ENCODE results near the gene ASPSCR1. TPM values are rescaled to one million over a fixed set of nuclear protein-coding genes. Genes with fewer than 3 reads are reported as not detected.

ASPSCR1 gene
- total and polyA plus RNA-seq, 2 of the 13 experiments (the other 11 are each of a cell fraction or from before 2014, with no cell fraction given) = 274 to 314 TPM

DNA sequence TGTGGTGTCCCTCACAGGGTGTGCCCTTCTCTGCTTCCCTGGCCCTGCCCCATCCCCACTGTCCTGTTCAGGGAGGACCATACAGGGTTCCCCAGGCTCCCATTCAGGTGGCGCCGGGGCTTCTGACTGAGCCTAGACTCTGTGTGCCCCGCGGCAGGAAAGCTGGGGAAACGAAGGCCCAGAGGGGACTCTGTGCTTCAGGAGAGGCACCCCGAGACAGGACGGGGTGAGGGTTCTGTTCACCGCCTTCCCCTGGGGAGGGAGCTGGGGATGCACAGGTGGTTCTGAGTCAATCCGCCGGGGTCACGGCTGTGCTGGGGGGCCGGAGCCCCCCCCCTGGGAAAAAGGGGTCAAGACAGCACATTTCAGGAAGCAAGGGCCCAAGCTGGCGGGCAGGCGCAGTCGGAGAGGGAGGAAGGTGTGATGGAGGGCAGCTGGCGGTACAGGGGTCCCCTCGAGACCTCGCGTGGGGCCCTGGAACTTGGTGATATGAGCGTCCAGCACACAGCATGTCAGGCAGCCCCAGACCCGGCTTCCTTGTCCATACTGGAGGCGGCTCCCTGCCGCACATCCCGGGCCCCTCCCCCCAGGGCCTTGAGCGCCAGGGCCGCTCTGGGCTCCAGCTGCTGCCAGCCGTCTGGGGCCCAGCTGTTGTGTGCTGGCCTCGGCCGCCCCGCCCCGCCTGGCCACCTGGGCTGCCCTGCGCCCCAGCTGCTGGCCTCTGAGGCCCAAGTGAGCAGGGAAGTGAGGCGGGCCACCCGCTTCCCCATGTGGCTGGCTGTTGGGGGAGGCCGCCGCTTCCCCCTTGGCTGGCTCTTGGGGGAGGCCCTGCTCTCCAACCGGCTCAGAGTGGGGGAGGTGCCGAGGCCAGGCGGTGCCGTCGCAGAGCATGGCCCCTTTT lies 10.8 kb upstream of the ASPSCR1 start (continued):
- TF ChIP-seq TBX2 (CRISPR knock-in tag; IDR thresholded peaks at IDR 0.05; ENCODE audit: borderline replicate concordance) (peak; percentile 88), YEATS4 (CRISPR knock-in tag; IDR thresholded peaks at IDR 0.05; ENCODE audit: borderline replicate concordance) (peak; percentile 68; the same call in 1 of the 2 replicates), ZNF124 (CRISPR knock-in tag; IDR thresholded peaks at IDR 0.05) (peak; percentile 88; the same call in 1 of the 2 replicates), MEF2D (CRISPR knock-in tag; IDR thresholded peaks at IDR 0.05) (peak; percentile 59), PAF1 (CRISPR knock-in tag; IDR thresholded peaks at IDR 0.05) (no peak; the same call in 1 of the 2 replicates), HOXD1 (CRISPR knock-in tag; IDR thresholded peaks at IDR 0.05) (peak; percentile 93), ZNF234 (CRISPR knock-in tag; conservative IDR thresholded peaks at IDR 0.05) (peak; percentile 82; the same call in 1 of the 2 replicates), MEIS1 (CRISPR knock-in tag; IDR thresholded peaks at IDR 0.05; ENCODE audit: borderline replicate concordance) (peak; percentile 74), NBN (conservative IDR thresholded peaks at IDR 0.05) (no peak), NFKB2 (CRISPR knock-in tag; IDR thresholded peaks at IDR 0.05; ENCODE audit: borderline replicate concordance) (peak; percentile 48; the same call in 1 of the 2 replicates), PAWR (CRISPR knock-in tag; IDR thresholded peaks at IDR 0.05; ENCODE audit: borderline replicate concordance) (no peak), DNMT1 (CRISPR knock-in tag; IDR thresholded peaks at IDR 0.05) (peak; percentile 81), FOXA1 (IDR thresholded peaks at IDR 0.05) (no peak), FOXA1 (CRISPR knock-in tag; IDR thresholded peaks at IDR 0.05) (peak; percentile 78), NFKBIZ (CRISPR knock-in tag; IDR thresholded peaks at IDR 0.05) (0 out of 2 replicates have a peak, but pooled peaks have one; percentile 56), PCBP1 (IDR thresholded peaks at IDR 0.05; ENCODE audit: borderline replicate concordance, low read depth, low read length) (peak; percentile 82), NR2F1 (CRISPR knock-in tag; IDR thresholded peaks at IDR 0.05) (peak in 1 of 2 experiments; percentile 79; a peak in 3 of 4 replicates), ZNF501 (CRISPR knock-in tag; IDR thresholded peaks at IDR 0.05) (peak; percentile 45; the same call in 1 of the 2 replicates), LCORL (IDR thresholded peaks at IDR 0.05) (no peak), LCORL (CRISPR knock-in tag; IDR thresholded peaks at IDR 0.05) (peak; percentile 93), ZBTB20 (CRISPR knock-in tag; IDR thresholded peaks at IDR 0.05; ENCODE audit: borderline replicate concordance, low read depth) (peak; percentile 58; the same call in 1 of the 2 replicates), GTF3A (CRISPR knock-in tag; conservative IDR thresholded peaks at IDR 0.05) (peak; percentile 55; the same call in 1 of the 2 replicates), TBP (CRISPR knock-in tag; IDR thresholded peaks at IDR 0.05) (no peak), HCFC1 (IDR thresholded peaks at IDR 0.05; ENCODE audit: low read depth, low read length) (no peak)
- TF ChIP-seq, protein P1, sequence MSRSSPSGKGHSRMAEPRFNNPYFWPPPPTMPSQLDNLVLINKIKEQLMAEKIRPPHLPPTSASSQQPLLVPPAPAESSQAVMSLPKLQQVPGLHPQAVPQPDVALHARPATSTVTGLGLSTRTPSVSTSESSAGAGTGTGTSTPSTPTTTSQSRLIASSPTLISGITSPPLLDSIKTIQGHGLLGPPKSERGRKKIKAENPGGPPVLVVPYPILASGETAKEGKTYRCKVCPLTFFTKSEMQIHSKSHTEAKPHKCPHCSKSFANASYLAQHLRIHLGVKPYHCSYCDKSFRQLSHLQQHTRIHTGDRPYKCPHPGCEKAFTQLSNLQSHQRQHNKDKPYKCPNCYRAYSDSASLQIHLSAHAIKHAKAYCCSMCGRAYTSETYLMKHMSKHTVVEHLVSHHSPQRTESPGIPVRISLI (CRISPR knock-in tag; IDR thresholded peaks at IDR 0.05; ENCODE audit: borderline replicate concordance) = peak; percentile 65; the same call in 1 of the 2 replicates
- TF ChIP-seq, protein P2, sequence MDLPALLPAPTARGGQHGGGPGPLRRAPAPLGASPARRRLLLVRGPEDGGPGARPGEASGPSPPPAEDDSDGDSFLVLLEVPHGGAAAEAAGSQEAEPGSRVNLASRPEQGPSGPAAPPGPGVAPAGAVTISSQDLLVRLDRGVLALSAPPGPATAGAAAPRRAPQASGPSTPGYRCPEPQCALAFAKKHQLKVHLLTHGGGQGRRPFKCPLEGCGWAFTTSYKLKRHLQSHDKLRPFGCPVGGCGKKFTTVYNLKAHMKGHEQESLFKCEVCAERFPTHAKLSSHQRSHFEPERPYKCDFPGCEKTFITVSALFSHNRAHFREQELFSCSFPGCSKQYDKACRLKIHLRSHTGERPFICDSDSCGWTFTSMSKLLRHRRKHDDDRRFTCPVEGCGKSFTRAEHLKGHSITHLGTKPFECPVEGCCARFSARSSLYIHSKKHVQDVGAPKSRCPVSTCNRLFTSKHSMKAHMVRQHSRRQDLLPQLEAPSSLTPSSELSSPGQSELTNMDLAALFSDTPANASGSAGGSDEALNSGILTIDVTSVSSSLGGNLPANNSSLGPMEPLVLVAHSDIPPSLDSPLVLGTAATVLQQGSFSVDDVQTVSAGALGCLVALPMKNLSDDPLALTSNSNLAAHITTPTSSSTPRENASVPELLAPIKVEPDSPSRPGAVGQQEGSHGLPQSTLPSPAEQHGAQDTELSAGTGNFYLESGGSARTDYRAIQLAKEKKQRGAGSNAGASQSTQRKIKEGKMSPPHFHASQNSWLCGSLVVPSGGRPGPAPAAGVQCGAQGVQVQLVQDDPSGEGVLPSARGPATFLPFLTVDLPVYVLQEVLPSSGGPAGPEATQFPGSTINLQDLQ (CRISPR knock-in tag; IDR thresholded peaks at IDR 0.05) = peak; percentile 76; the same call in 1 of the 2 replicates
- TF ChIP-seq, protein P3, sequence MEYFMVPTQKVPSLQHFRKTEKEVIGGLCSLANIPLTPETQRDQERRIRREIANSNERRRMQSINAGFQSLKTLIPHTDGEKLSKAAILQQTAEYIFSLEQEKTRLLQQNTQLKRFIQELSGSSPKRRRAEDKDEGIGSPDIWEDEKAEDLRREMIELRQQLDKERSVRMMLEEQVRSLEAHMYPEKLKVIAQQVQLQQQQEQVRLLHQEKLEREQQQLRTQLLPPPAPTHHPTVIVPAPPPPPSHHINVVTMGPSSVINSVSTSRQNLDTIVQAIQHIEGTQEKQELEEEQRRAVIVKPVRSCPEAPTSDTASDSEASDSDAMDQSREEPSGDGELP (IDR thresholded peaks at IDR 0.05; ENCODE audit: borderline replicate concordance, low read depth) = peak; percentile 100
